HG03196 (cell line): ENCODE measurements around the gene DIAPH1.

Source experiments
- ATAC-seq: cut with Tn5 transposase; IDR thresholded peaks from one replicate; pipeline ENCODE4 v1.9.1; 2021; ENCODE audit not compliant: unreplicated experiment

The DIAPH1 gene

GRCh38 chr5:141522301-141522700, 96.5 kb downstream of the DIAPH1 start:
- ATAC-seq = no peak

DNA sequence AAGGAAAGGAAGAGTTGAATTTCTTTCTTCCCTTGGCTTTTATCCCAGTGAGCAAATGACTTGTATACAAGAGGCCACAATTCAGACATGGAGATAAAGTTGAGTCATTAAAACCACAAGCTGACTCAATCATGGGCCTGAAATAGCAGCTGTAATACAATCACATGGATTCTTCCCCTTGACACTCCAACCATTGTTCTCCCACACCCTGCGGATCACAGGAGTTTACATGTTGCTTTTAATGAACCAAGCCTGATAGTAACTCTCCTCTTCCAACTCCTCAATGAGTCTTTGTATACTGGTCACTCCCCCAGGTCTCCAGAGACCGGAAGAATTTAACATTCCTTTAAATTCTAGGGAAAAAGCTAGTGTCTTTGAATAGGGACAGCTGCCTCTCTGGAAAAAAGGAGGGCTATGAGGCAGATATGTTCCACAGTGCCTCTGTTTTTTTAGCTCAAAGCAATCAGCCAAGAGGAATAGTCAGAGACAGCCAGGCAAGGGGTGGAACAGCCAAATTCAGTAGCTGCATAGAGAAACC, 97.5 kb downstream of the DIAPH1 start:
- no peak for ATAC-seq

- no peak for ATAC-seq
Observed at GRCh38 chr5:141519605-141520565, 98.9 kb downstream of the DIAPH1 start.

- ATAC-seq = no peak
Observed at GRCh38 chr5:141518618-141519015, 100.2 kb downstream of the DIAPH1 start.

DNA sequence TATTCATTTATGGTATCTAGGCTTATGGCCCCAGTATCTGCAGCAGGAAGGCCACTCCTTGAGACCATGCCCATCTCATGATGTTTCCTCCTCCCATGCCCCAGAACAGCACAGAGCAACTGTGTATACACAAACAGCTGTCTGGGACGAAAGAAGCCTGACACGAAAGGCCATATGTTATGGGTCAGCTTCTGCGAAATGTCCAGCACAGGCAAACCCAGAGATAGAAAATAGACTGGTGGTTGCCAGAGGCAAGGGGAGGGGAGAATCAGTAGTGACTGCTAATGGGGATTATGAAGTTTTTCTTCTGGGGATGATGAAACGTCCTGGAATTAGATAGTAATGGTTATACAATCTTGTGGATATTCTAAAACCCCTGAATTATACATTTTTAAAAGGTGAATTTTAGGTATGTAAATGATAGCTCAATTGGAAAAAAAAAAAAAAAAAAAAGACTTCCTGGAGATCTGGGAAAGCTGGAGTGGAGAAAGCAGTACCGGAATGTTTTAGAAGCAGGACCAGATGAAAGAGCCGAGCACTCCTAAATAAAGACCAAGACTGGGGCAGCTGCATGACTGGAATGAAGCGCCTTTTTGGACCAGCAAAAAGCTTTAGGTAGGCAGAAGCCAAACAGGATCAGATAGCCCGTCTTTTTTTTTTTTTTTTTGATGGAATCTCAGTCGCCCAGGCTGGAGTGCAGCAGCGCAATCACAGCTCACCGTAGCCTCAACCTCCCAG, 100.8 kb downstream of the DIAPH1 start:
- no peak for ATAC-seq

DNA sequence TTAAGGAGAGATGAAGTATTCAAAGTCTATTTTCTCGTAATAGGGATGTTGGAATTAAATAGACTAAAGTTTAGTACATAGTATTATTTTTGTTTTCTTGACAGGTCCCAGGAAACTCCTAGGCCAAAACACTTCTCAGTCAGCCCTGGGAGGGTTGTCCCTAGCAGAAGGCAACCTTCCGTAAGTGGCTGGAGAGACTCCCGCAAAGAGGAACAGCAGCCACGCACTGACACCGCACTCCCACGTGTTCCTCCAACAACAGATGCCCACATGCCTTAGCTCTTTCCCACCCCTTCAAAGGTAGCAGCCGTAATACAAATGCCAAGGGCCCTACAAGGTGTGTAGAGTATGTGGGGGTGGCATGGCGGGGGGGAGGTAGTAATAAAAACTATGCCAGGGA, 101.5 kb downstream of the DIAPH1 start:
- ATAC-seq = no peak

GRCh38 chr5:141516672-141517025, 102.2 kb downstream of the DIAPH1 start:
- ATAC-seq = no peak

DNA sequence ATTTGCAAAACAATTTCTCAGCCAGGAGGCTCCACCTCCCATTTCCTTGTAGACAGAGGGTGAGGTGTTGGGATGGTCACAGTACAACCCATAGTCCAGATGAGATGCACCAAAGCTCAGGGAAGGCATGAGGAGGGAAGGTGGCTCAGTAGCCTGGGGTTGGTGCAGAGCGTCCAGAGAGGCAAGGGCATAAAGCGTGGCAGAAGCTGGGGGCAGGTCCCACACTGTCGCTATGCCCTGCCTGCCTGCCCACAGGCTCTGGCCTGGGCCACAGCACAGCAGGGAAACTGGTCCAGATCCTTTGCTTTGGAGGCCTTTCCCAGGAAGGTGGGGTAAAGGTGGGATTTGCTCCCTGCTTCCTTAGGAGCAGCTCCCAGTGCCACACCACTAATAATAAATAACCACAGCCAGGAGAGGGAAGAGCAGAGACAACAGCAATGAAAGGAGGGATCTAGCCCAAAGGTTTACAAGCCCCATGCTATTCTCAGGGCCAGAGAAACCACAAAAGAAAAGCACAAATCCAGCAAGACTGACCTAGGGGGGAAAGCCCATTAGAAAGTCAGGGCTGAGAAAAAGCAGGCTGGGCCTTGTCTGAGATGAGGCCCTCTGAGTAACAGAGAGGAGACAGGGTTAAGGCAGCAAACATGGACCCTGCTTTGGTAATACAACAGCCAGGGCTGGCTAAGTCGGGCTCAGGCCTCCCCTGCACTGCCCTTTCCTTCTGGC, 102.7 kb downstream of the DIAPH1 start:
- ATAC-seq = no peak

DNA sequence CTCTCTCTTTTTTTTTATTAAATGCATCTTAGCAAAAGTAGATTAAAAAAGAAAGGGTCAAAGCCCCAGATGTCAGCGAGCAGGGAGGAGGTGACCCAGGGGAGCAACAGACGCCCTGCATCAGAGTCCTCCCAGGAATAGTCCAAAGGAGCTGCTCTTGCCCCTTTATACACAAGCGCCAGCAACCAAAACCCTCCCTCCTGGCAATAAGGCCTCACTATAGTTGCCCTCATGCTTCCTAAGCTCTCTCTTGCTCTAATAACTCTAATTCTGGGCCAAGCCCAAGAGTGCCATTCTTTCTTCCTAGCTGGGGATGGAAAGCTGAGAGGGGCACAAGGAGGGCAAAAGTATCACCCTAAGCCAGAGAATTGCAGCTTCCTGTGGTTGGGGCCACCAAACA, 103.7 kb downstream of the DIAPH1 start:
- ATAC-seq = no peak

DNA sequence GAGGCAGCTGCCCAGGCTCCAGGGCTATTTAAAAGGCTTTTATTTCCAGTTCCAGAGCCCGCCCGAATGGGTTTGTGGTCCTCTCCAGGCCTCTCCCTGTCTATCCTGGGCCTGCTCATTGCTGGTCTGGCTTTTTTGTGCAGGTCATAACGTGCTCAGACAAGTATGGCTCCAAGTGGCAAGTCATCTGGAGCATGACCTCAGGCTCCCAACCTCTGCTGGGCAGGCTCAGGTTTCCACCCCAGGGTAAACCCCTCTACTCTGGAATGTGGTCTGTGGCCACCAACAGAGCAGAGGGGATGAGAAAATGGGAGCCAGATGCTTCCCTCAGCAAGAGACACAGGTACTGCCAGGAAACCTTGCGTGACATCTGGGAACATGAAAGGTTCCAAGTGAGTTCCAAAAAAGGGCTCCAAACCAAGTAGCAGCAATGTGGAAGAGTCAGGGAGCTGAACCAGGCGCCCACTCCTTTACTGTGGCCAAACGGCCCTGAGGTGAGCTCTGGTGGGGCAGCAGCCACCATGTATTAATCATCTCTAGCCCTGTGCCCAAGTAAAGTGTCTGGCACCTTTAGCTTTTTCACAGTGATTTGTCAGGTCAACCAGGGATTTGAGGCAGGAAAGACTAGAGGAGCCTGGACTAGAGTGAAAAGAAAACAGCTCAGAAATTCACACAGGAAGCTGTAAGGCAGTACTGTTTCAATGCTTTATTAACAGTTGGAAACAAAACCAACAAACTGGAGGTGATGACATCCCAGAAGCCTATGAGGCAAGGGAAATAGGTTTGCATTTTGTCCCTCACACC, 104.3 kb downstream of the DIAPH1 start:
- peak; percentile 13 for ATAC-seq

- ATAC-seq = peak; percentile 24
Observed at GRCh38 chr5:141513627-141514329, 105.0 kb downstream of the DIAPH1 start.

- ATAC-seq = no peak
Observed at GRCh38 chr5:141512911-141513626, 105.7 kb downstream of the DIAPH1 start.

DNA sequence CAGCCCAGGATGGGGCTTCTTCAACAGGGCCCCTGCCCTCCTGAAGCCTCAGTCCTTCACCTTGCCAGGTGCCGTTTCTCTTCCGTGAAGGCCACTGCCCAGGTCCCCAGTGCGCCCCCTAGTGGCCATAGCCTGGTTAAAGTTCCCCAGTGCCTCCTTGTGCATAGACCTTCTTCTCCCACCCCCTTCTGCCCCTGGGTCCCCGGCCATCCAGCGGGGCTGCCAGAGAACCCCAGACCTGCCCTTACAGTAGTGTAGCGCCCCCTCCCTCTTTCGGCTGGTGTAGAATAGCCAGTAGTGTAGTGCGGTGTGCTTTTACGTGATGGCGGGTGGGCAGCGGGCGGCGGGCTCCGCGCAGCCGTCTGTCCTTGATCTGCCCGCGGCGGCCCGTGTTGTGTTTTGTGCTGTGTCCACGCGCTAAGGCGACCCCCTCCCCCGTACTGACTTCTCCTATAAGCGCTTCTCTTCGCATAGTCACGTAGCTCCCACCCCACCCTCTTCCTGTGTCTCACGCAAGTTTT, 106.3 kb downstream of the DIAPH1 start:
- no peak for ATAC-seq

DNA sequence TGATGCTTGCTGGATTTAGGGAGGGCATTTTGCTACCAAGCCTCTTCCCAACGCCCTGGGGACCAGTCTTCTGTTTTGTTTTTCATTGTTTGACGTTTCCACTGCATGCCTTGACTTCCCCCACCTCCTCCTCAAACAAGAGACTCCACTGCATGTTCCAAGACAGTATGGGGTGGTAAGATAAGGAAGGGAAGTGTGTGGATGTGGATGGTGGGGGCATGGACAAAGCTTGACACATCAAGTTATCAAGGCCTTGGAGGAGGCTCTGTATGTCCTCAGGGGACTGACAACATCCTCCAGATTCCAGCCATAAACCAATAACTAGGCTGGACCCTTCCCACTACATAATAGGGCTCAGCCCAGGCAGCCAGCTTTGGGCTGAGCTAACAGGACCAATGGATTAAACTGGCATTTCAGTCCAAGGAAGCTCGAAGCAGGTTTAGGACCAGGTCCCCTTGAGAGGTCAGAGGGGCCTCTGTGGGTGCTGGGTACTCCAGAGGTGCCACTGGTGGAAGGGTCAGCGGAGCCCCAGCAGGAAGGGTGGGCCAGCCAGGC, 107.0 kb downstream of the DIAPH1 start:
- no peak for ATAC-seq

GRCh38 chr5:141510850-141511601, 107.8 kb downstream of the DIAPH1 start:
- peak; percentile 39 for ATAC-seq

- no peak for ATAC-seq
Observed at GRCh38 chr5:141510160-141510559, 108.6 kb downstream of the DIAPH1 start.

DNA sequence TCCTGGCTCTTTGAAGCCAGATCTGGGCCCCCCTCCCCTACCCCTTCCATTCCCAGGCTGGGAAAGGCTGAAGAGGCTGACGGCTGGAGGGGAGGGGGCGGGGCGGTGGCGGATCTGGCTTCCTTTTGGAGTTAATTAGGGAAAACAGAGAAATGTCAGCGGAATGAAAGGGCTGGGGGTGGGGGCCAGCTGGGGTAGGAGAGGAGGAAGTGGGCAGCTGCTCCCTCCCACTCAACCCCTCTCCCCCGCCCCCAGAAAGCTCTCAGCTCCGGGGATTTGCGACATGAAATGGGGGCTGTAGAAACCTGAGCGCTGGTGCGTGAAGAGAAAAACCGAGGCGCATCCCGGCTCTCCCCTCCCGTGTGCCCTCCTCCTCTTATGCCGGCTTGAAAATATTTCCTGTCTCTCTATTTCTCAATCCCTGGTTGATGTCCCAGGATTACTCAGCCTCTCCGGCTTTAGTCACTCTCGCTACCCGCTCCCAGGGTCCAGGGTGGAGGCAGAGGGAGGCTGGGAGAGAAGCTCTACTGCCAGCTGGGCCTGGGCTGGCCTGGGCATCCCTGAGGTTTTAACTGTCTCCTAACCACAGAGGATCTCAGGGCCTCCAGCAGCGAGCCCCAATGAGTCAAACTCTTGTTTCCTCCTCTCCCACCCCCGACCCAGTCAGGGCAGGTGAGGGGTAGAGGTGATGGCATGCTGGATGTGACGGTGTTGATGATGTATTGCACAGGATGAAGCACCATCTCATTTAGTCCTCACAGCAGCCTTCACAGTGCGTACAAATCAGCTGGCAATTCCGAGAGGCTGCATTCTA, 109.8 kb downstream of the DIAPH1 start:
- no peak for ATAC-seq
